Inflammatory macrophage (primary cell): ENCODE data around the gene FIGNL1.

Experiments used
- DNase-seq, 2 donors: peaks; one replicate each; pipeline ENCODE4 v3.0.0-alpha.2; 2020 to 2022

The FIGNL1 gene

DNA sequence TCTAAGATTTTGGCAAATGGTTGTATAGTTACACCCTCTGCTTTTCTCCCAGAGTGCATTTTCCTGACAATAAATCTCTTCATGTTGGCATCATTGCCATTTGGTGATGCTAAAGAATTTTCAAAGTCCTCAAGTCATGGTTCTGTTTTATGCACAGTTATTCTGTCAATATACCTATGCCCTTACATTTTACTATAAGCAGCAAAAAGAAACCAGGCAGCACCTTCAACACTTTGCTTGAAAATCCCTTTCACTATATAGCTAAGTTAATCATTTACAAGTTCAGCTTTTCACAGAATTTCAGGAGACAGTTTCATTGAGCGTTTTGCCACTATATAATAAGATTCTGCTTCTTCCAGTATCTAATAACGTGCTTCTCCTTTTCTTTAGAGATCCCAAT is 22.6 kb downstream of the FIGNL1 start:
- DNase-seq: no peak

DNA sequence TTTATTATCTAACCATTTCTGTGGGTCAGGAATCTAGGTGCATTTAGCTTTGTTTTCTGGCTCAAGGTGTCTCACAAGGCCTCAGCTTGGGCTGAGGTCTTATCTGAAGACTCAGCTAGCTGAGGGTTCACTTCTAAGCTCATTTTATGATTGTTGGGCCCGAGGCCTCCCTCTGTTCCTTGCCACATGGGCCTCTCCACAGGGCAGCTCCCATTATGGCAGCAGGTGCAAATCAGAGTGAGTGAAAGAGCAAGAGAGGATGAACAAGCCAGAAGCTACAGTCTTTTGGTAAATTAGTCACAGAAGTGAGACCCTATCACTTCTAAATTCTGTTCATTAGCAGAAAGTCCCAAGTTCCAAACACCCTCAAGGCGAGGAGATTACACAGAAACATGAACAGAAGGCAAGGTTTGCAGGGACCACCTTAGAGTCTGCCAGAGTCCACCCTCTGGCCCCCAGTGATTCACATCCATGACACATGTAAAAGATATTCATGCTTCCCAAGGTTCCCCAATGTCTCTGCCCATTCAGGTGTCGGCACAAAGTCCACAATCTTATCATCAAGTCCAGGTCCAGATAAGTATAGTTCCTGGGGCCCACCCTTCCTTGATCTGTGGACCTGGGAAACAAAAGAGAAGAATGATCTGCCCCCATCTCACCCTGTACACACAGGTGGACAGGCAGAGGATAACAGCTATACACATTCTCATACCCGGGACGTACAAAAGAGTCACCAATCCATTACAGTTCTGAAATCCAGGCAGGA is 23.7 kb downstream of the FIGNL1 start:
- DNase-seq: no peak

DNA sequence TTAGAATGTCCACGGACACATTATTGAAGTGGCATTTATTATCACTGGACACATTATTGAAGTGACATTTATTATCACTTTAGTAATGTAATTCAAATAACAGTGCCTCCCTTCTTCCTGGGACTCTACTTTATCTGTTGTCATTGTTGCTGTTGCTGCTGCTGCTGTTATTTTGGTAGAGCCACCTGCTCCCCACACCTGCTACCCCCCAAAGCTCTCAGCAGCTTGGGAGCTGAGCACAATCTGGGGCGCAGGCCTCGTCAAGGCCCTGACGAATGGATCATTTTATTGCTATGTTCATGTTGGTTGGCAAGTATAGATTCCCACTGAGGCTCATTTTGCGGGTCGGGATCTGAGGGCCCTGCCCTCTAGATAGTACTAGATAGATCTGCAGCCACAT is 24.8 kb downstream of the FIGNL1 start:
- DNase-seq: no peak

DNA sequence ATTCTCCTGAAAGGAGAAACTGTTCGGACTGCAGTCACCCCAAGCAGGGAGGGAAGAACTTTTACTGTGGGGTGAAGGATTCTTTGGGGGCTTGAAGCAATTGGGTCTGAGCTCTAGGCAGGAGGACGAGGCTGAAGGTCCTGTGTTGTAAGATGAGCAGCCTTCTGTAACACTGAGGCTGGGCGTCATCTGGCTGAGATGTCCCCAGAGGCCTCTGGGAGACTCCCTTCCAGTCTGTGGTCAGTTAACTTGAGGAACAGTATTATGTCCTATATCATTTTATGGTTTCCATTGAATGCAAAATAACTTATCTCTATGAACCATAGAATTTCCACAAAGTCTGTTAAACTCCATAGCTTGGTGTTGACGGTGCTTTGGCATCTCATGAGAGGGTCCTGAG is 26.3 kb downstream of the FIGNL1 start:
- DNase-seq: no peak

DNA sequence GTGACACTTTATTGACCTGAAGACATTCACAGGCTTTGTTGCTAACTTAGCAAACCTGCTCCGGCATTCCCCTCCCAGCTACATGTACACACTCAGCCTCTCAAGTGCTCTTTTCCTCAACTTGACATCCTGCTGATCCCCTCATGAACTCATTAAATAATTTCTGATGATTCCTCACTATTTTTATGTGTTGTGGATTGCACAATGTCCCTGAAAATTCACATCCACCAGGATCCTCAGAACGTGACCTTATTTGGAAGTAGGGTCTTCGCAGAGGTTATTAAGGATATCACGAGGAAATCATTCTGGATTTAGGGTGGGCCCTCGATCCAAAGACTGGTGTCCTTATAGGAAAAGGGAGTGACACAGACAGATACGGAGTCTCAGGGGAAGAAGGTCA is 27.3 kb downstream of the FIGNL1 start:
- DNase-seq: no peak

DNA sequence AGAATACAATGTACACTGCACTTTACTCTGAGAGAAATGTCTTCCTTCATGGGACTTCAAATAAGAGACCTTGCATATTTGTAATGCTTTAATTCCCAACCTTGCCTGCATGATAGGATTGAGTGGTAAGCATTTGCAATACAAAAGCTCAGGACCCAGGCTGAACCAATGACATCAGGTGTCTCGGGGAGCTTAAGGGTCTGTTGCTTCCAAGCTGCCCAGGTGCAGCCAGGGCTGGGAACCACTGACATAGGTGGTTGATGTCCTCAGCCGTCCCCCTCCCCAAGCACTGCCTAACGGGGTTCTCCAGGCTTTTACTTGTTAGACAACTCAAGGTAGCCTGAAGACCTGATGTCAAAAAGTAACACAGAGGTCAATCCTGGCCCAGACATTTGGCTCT is 29.1 kb downstream of the FIGNL1 start:
- no peak for DNase-seq

DNA sequence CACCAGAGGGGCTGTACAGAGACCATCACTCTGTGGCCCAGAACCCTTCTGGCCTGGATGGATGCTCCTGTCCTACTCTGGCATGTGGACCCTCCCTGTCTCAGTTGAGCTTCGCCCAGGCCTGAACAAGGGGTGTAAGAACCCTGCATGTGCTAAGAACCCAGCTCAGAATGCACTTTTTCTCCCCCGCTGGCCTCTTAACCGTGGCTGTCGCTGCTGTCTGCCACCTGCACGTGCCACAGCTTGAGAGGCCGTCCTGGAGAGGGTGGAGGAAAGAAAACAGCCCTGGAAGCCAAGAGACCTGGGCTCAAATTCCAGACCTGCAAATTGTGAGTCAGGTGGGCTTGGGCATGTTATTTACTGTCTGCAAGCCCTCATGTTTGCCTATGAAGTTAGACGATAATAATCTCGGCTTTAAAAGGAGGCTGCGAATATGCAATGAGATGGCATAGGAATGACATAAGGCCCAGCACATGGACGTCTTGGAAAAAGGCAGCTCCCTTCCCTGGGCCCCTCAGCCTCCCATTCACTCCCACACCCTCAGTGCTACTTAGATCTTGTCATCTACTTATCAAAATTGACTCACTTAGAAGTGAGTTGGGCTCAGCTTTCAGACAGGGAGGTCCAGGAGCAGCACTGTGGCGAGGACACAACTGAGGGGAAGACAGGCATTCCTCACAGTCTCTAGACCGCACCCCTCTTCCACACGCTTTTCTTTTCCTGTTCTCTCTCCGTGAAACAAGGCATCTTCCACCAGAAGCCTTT is 31.4 kb downstream of the FIGNL1 start:
- DNase-seq: no peak

DNA sequence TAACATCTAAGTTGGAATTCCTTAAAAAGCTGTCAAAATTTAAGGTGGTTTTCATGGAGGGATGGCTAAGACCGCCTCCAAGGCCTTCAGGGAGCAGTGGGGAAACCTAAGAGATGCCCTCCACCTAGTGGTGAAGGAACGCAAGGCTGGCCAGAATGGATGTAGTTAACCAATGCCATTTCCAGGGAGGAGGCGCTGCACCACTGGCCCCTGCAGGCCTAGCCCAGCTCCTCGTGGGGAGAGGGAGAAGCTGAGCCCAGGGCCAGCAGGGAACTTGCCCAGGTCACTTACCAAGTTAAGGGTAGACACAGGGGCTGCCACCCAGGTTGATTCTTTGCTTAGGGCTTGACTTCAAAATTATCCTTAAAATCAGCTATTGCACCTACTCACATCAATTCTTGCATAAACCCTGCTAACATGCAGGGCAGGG is 32.0 kb downstream of the FIGNL1 start:
- peak; percentile 85 to 89 for DNase-seq

DNA sequence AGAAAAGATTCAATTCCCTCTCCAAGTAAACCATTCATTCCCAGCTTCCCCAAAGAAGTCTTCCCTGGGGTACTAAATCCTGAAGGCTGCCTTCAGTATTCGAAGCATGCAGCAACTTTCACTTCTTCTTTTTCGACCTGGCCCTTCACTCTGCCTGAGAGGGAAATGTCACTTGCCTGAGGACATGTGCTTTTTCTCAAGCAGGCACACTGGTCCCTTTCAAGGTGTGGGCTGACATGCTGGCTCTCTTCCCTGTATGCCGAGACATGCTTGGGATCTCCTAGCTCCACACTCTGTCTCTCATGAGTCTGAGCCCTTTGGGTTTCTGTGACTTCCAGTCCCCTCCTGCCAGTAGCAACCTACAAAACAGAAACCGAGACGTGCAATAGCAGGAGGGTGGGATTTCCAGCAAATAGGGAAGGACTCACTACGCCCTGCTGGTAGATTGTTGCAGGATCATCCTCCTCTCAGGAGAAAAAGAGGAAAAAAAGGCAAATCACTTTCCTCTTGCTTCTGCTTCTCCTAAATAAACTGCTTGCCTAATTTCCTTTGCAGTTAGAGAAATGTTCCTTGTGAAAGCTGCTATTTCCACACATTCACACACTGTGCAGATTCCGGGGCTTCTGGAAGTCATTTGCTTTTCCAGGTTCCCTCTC is 33.5 kb downstream of the FIGNL1 start:
- DNase-seq: peak; percentile 85 to 91

DNA sequence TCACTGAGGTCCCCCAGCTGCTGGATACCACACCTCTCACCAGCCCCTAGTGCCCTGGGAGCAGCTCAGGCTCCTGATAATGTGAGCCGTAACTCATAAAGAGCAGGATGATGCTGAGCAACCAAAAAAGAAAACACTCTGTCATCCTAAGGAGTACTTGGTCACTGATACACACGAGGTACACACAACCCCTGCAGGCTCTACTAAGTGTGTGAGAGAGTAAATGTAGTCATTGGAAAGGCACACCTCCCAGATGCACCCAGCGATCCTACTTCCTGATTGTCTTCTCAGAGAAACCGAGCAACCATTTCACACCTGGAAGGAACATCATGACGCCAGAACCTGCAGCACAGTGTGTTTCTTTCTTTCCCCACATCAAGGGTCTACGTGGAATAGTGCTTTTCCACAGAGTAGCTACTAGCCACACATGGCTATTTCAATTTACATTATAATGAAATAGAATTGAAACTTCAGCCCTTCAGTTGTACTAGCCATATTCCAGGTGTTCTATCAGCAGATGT is 34.2 kb downstream of the FIGNL1 start:
- no peak for DNase-seq

DNA sequence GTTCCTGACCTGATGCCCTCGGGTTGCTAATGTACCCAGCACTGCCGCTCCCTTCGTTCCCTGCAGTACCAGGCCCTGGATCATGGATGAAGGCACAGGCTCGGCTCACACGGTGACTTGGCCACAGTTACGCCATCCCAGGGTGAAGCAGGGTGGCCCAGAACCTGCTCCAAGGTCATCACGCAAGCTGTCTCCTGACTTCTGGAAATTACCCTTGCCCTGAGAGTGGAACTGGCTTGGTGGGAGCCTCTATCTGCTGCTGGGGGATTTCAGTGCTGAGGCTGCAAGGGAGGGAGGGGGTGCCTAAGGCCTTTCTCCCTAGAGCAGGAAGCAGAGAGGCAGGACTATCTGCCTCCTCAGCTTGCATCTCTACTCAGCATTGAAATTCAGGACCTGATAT is 36.6 kb downstream of the FIGNL1 start:
- DNase-seq: no peak

DNA sequence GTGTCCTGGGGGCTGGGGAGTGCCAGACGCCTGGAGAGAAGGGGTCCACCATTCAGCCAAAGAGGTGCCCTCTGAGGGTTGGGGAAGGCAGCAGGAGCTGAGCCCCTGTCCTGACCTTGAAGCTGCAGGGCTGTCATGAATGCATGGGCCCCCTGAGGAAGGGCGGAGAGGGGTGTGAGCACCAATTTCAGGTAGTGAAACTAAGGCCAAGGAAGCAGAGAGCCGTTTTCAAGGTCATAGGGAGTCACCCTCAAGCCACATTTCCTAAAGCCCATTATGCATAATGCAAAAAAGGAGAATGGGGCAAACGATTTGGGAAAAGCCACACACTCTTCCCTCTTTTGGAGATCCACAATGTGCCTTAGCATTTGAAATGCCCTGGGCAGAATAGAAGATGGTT is 37.2 kb downstream of the FIGNL1 start:
- peak in 1 of 2 donors; percentile 17 for DNase-seq

DNA sequence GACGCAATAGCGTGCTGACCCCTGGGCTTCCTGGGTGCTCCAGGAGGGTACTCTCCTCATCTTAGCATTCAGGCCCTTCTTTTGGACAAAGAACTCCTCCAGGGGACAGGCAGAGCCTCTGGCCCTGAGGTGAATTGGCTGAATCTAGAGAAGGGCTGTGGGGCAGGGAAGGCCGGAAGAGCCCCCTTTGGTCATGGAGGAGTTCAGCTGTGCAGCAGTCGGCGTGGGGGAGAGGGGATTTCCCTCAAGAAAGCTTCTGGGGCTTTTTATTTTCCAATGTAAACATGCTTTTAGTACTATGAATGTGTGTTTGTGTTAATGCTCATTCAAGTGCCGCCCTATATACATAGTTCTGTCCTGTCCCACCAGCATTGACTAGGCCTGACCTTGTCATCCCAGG is 38.8 kb downstream of the FIGNL1 start:
- DNase-seq: no peak

DNA sequence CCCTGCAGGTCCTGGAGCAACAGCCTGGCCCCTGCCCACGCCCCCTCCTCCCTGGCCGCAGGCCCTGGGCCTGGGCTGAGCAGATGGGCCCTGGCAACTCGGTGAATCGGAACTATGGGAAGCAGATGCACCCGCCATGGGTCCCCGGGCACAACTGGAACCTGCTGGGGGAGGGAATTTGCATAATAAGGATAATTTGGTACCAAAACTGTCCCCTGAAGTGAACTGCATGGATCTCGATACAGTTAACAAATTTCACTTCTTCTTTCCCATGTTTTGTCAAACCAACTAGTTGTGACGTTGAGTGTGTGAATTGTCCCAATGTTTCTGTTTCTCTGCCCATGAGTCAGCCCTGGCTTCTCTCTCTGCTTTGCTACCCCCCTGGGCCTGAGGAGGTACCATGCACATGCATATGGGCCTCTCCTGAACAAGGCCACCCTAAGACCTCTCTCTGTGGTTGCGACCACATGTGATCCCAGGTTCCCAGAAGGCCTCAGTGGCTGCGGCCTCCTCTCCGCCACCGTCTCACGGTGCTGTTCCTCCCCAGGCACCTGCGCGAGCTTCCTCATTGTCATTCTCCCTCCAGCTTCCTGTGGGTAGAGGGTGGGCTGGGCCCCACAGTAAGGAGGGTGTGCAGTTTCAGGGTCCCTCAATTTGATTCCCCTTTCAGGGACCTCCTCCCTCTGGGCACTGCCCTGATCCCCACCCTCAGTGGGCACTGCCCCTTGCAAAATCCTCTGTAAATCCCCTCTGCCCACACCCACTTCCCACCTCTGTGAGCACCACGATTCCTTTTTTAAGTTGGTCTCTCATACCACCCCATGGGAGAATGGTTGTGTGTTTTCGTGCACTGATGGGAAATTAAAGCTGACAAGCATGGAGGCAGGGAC is 40.0 kb downstream of the FIGNL1 start:
- DNase-seq: peak; percentile 48 to 57

DNA sequence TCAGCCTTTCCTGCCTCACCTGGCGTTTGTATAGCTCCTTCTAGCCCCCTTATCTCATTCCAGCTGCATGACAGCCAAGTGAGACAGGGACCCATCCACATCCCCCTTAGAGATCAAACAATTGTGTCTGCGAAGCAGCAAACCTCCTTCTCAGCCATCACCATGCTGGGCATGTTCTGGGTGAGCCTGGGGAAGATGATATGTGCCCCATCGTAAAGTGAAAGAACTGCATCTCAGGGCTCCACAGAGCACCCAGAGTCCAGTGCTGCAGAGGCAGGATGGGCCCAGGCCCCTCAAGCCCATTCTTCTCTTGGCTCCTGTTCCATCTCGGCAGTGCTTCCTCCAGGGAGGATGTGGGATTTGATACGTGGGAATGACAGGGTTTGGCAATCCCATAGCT is 43.2 kb downstream of the FIGNL1 start:
- DNase-seq: no peak

DNA sequence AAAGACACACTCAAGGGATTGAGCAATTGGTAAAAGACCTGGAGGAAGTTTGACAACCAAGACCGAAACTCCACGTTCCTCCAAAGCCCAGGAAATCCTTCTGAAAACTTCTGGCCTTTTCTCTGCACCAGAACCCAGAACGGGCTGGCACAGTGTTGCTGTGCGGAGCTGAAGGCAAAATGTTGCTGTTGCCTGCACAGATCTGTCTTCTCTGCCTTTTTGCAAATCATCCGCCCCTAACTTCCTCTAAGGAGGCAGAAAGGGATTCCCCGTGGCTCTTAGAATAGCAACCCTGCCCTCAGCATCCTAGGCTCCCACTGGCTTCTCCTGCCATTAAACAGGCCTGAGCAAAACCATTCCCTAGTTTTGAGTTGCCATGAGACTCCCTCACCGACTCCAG is 44.9 kb downstream of the FIGNL1 start:
- peak; percentile 28 to 66 for DNase-seq

DNA sequence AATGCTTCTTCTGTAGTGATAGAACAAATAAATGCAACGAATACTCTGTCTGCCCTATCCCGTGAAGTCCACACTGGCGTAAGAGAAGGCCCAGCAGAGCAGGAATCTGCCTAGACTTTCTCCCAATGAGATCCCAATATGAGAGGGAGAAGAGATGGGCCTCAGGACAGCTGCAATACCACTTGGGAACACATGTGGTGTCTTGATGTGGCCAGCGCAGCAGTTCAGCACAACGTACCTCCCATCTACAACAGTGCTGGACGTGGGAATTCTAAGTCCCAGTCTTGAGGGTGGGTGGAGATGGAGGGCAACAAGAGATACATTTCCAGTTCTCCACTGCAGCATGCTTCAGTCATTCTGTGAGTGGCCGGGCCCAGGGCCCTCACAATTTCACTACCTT is 45.8 kb downstream of the FIGNL1 start:
- DNase-seq: no peak

DNA sequence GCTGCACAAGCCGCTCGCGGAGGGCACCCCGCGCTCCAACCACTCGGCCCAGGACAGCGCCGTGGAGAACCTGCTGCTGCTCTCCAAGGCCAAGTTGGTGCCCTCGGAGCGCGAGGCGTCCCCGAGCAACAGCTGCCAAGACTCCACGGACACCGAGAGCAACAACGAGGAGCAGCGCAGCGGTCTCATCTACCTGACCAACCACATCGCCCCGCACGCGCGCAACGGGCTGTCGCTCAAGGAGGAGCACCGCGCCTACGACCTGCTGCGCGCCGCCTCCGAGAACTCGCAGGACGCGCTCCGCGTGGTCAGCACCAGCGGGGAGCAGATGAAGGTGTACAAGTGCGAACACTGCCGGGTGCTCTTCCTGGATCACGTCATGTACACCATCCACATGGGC is 50.0 kb downstream of the FIGNL1 start:
- DNase-seq: no peak

DNA sequence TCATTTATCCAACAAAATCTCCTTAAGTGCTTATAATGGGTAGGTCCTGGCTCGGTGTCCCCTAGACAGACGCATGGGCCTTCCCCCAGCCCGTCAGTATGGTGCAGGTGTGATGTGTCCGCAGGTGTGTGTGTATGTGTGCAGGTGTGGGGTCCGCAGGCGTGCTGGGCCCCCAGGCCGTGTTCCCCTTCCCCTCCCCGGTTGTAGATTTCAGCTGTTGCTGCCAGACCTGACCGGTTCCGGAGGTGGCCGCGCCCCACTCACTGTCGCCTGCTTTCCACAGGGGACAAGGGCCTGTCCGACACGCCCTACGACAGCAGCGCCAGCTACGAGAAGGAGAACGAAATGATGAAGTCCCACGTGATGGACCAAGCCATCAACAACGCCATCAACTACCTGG is 50.5 kb downstream of the FIGNL1 start:
- DNase-seq: no peak

DNA sequence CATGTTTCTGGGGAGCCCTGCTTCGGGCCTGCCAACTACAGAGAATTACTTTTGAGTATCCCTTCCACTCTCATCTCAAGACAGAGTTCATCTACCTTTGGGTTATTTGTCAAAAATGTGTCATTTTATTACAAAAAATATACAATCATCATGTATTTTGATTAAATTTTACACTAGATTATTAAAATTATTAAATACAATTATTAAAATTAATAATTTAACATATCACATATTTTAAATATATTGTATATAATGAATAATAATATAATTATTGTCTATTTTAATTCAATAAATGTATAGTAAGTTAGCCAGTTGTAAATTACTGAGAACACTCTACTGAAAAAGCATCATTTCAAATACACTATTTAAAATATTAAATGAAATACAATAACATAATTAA is 50.9 kb downstream of the FIGNL1 start:
- no peak for DNase-seq

DNA sequence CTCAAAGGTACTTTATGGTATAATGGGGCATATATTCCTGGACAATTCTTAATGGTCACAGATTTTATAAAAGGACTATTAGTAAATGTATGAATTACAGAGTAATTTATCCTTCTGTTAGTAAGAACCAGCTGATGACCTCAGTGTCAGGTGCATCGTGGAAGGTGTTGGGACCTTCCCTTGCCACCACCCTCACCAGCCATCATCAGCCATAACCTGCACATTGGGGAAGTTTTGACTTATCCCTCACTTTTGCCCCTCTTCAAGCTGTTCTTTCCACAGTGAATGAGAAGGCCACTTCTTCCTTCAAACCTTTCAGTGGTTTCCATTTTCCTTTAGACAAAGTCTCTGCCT is 52.2 kb downstream of the FIGNL1 start:
- DNase-seq: no peak

DNA sequence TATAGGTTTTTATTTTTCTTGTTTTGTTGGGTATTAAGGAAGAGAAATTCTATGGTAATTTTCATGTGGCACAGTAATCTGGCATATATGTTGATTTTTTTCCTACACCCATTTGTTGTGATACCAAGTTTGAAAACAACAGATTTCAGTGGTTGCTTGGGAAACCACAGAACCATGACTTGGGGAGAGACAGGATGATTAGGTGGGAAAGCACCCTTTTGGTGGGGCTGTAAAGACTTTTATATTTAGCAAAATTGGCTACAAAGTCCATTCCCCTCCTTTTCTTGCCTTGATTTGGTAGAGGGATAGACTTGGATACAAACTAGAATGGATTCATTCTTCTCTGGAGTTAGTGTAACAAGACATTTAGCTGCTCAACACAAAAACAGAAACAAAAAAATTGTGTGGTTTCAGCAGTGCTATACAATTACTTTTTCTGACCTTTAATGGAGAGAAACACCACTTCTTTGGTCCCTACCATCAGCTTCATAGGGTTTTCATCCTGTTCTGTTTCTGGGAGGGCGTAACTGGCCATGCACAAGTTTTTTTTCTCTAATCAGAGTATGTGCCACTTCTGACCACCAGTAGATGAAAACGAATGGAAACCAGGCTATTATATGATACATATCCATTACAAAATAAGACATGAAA is 52.7 kb downstream of the FIGNL1 start:
- DNase-seq: no peak
